ENCODE results near the gene ADCY7. TPM values are rescaled to one million over a fixed set of nuclear protein-coding genes. Genes with fewer than 3 reads are reported as not detected.

The ADCY7 gene
- total RNA-seq, 1 experiment from 2014 or later = 5.9 TPM

DNA sequence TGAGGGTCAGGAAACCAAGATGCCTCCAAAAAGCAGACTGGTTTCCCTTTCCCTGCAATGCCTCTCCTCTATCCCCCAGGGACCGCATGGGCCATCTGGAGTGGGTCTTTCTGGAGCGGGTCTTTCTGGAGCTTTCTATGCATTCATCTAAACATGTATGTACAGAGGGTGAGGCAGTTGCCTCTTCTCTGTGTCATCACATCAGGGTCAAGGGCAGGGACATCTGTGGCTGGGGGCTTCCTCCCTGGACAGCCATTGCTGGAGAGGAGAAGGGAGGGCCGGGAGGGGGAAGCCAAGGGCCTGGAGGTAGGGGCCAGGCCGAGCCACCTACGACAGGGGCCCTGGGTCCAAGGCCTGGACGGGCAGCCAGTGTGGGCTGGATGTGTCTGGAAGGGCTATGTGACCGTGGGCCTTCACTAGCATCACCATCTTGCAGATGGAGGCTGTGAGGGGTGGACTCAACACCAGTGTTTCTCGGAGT, 840 bp downstream of the ADCY7 start (continued):
- TF ChIP-seq PREB (CRISPR knock-in tag; IDR thresholded peaks at IDR 0.05; ENCODE audit: borderline replicate concordance) (no peak), NR3C1 (CRISPR knock-in tag; conservative IDR thresholded peaks at IDR 0.05; ENCODE audit: low read depth) (no peak), NR1H2 (CRISPR knock-in tag; IDR thresholded peaks at IDR 0.05) (no peak), EMX1 (CRISPR knock-in tag; IDR thresholded peaks at IDR 0.05) (no peak), CREM (CRISPR knock-in tag; IDR thresholded peaks at IDR 0.05) (no peak), E2F4 (CRISPR knock-in tag; IDR thresholded peaks at IDR 0.05; ENCODE audit: borderline replicate concordance, low read depth) (no peak), CBFB (CRISPR knock-in tag; IDR thresholded peaks at IDR 0.05; ENCODE audit: low read depth) (no peak)

DNA sequence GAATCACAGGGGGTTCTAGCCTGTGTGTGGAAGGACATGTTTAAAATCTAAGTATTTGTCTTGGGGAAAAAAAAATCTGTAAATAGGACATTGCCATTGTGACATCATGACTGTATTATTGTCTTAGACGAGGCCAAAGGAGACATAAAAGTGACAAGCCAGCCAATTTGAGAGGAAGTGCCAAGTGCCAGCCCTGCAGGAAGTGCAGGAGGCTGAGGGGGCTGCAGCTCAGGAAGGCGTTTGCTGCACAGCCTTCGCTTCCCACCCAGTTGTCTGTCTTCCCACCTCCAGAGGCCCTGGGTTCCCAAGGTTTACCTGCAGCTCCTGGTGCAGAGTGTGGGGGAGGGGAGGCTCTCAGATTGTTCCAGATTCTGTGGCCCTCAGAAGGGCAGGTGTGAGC, 1.3 kb downstream of the ADCY7 start:
- no peaks in the 10 kb centered on the region for H3K36me3 Mint-ChIP-seq
- no peak overlapping the region for H3K4me3 Mint-ChIP-seq
- ATAC-seq = no peak
- no peaks in the 10 kb centered on the region for H3K9me3 Mint-ChIP-seq
- DNase-seq (ENCODE audit: low spot score) = no peak
- TF ChIP-seq CDX4 (CRISPR knock-in tag; IDR thresholded peaks at IDR 0.05; ENCODE audit: borderline replicate concordance) (no peak), SOX15 (CRISPR knock-in tag; IDR thresholded peaks at IDR 0.05) (no peak), FOXP1 (CRISPR knock-in tag; IDR thresholded peaks at IDR 0.05; ENCODE audit: borderline replicate concordance) (no peak), PRRX2 (CRISPR knock-in tag; IDR thresholded peaks at IDR 0.05) (no peak)
- H3K27ac Mint-ChIP-seq = no peak overlapping the region
- H3K27me3 Mint-ChIP-seq (ENCODE audit: low read depth) = no peaks in the 10 kb centered on the region; the same call in 1 of the 2 replicates
- ChIA-PET CTCF (interaction anchor here (1.0 to 1.4 kb wide), 3 partner anchors 8 to 59 kb away, joined by 3 read pairs; no protein-coding TSS in a partner anchor), POLR2A (no interaction called here)
- H3K4me1 Mint-ChIP-seq = peaks cover 12% of the 10 kb centered on the region

- H3K27me3 Mint-ChIP-seq (ENCODE audit: low read depth) = no peaks in the 10 kb centered on the region; the same call in 1 of the 2 replicates
- H3K9me3 Mint-ChIP-seq = no peaks in the 10 kb centered on the region
- no peak overlapping the region for H3K4me3 Mint-ChIP-seq
- no peak overlapping the region for H3K27ac Mint-ChIP-seq
- POLR2A ChIA-PET = no interaction called here
- DNase-seq (ENCODE audit: low spot score) = no peak
- ATAC-seq = no peak
- CTCF ChIA-PET = interaction anchor here (1.0 to 1.4 kb wide), 3 partner anchors 9 to 59 kb away, joined by 3 read pairs; no protein-coding TSS in a partner anchor
- H3K4me1 Mint-ChIP-seq = peaks cover 12% of the 10 kb centered on the region
- no peaks in the 10 kb centered on the region for H3K36me3 Mint-ChIP-seq
- TF ChIP-seq ZNF138 (CRISPR knock-in tag; conservative IDR thresholded peaks at IDR 0.05) = no peak
- no peak for TF ChIP-seq ZNF671 (CRISPR knock-in tag; IDR thresholded peaks at IDR 0.05)
- no peak for TF ChIP-seq RELA (CRISPR knock-in tag; IDR thresholded peaks at IDR 0.05; ENCODE audit: borderline replicate concordance)
- TF ChIP-seq MAX (CRISPR knock-in tag; IDR thresholded peaks at IDR 0.05) = no peak
- TF ChIP-seq ZNF416 (CRISPR knock-in tag; IDR thresholded peaks at IDR 0.05) = no peak
- TF ChIP-seq ZSCAN18 (CRISPR knock-in tag; IDR thresholded peaks at IDR 0.05) = no peak
- TF ChIP-seq AR (CRISPR knock-in tag; IDR thresholded peaks at IDR 0.05) = no peak
- TF ChIP-seq, protein P1, sequence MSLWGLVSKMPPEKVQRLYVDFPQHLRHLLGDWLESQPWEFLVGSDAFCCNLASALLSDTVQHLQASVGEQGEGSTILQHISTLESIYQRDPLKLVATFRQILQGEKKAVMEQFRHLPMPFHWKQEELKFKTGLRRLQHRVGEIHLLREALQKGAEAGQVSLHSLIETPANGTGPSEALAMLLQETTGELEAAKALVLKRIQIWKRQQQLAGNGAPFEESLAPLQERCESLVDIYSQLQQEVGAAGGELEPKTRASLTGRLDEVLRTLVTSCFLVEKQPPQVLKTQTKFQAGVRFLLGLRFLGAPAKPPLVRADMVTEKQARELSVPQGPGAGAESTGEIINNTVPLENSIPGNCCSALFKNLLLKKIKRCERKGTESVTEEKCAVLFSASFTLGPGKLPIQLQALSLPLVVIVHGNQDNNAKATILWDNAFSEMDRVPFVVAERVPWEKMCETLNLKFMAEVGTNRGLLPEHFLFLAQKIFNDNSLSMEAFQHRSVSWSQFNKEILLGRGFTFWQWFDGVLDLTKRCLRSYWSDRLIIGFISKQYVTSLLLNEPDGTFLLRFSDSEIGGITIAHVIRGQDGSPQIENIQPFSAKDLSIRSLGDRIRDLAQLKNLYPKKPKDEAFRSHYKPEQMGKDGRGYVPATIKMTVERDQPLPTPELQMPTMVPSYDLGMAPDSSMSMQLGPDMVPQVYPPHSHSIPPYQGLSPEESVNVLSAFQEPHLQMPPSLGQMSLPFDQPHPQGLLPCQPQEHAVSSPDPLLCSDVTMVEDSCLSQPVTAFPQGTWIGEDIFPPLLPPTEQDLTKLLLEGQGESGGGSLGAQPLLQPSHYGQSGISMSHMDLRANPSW (CRISPR knock-in tag; conservative IDR thresholded peaks at IDR 0.05; ENCODE audit: low read depth) = no peak
- TF ChIP-seq JAZF1 (CRISPR knock-in tag; IDR thresholded peaks at IDR 0.05) = no peak
- TF ChIP-seq USF1 (CRISPR knock-in tag; IDR thresholded peaks at IDR 0.05) = no peak
These were observed 2.0 kb downstream of the ADCY7 start for GRCh38 chr16:50268352-50268751.

Data from WTC11 (cell line).